HEK293 (cell line): ENCODE measurements around the gene MGA.

Source experiments
- CTCF ChIA-PET: fragments of 350-600 bp; formaldehyde crosslinking; extraction: SDS; loops from one replicate; lab custom pipeline; 2021; ENCODE audit warnings: antibody characterized with exemption; lab: Yijun Ruan, JAX
- POLR2A ChIA-PET: fragments of 300-600 bp; formaldehyde crosslinking; extraction: SDS; loops from one replicate; lab custom pipeline; 2020; ENCODE audit warnings: antibody characterized with exemption, inconsistent platforms; lab: Yijun Ruan, JAX
- H3K27ac ChIP-seq: fragments of 200-500 bp; sonication (Bioruptor generic); 2 replicates; pipeline ENCODE4 v1.5.1; 2014; ENCODE audit warnings: low read depth, low read length, control low read depth, inconsistent platforms; ENCODE audit errors: extremely low read depth
- H3K36me3 ChIP-seq, 2 experiments: fragments of 200-500 bp in 1 of 2; sonication (Bioruptor generic) in 1 of 2; 1 replicate in 1 of 2; 2 replicates in 1 of 2; pipeline ENCODE4 v1.5.1; 2014 to 2017; ENCODE audit warnings: inconsistent platforms in 2 of 2, low read length in 2 of 2; ENCODE audit not compliant: control insufficient read depth in 2 of 2, insufficient read depth in 1 of 2
- H3K4me1 ChIP-seq: fragments of 200-500 bp; sonication (Bioruptor generic); 2 replicates; pipeline ENCODE4 v1.5.1; 2014; ENCODE audit warnings: mild to moderate bottlenecking, low read length, inconsistent platforms; ENCODE audit not compliant: control insufficient read depth, insufficient read depth
- H3K4me3 ChIP-seq: 2 replicates; pipeline ENCODE4 v1.5.1; 2011; ENCODE audit warnings: low read depth, mild to moderate bottlenecking, control low read depth, low read length, moderate library complexity
- H3K9me3 ChIP-seq: fragments of 200-500 bp; sonication (Bioruptor generic); 2 replicates; pipeline ENCODE4 v1.5.1; 2014; ENCODE audit warnings: low read depth, low read length, inconsistent platforms; ENCODE audit not compliant: control insufficient read depth, insufficient read depth
- FEZF1 ChIP-seq: fragments of 450-650 bp; formaldehyde crosslinking; IDR thresholded peaks from 2 replicates; pipeline ENCODE4 v1.5.1; 2016; ENCODE audit warnings: missing biosample characterization, missing genetic modification characterization
- GFI1B ChIP-seq: fragments of 450-650 bp; formaldehyde crosslinking; IDR thresholded peaks from 2 replicates; pipeline ENCODE4 v1.5.1; 2016; ENCODE audit warnings: missing biosample characterization, missing genetic modification characterization
- HOXD13 ChIP-seq: sonication (generic); formaldehyde crosslinking; IDR thresholded peaks from 2 replicates; pipeline ENCODE4 v1.8.0; 2022; ENCODE audit warnings: missing genetic modification reagents, borderline replicate concordance
- IKZF3 ChIP-seq: fragments of 450-650 bp; IDR thresholded peaks from 2 replicates; pipeline ENCODE4 v1.5.0; 2018; ENCODE audit warnings: missing biosample characterization, mild to moderate bottlenecking, missing genetic modification characterization, moderate library complexity
- MYNN ChIP-seq: fragments of 450-650 bp; formaldehyde crosslinking; IDR thresholded peaks from 2 replicates; pipeline ENCODE4 v1.5.1; 2016; ENCODE audit warnings: missing biosample characterization, missing genetic modification characterization, borderline replicate concordance
- SCRT2 ChIP-seq: fragments of 450-650 bp; formaldehyde crosslinking; IDR thresholded peaks from 2 replicates; pipeline ENCODE4 v1.5.1; 2016; ENCODE audit warnings: missing biosample characterization, missing genetic modification characterization
- ZFP3 ChIP-seq: fragments of 450-650 bp; formaldehyde crosslinking; IDR thresholded peaks from 2 replicates; pipeline ENCODE4 v1.5.1; 2016; ENCODE audit warnings: low read depth, missing biosample characterization, missing genetic modification characterization
- ZFP69B ChIP-seq: fragments of 450-650 bp; formaldehyde crosslinking; IDR thresholded peaks from 2 replicates; pipeline ENCODE4 v1.5.1; 2016; ENCODE audit warnings: missing biosample characterization, missing genetic modification characterization
- ZNF133 ChIP-seq: fragments of 450-650 bp; formaldehyde crosslinking; IDR thresholded peaks from 2 replicates; pipeline ENCODE4 v1.5.1; 2016; ENCODE audit warnings: missing biosample characterization, missing genetic modification characterization
- ZNF221 ChIP-seq: fragments of 450-650 bp; formaldehyde crosslinking; IDR thresholded peaks from 2 replicates; pipeline ENCODE4 v1.5.1; 2017; ENCODE audit warnings: missing biosample characterization, missing genetic modification characterization, borderline replicate concordance
- ZNF23 ChIP-seq: fragments of 450-650 bp; formaldehyde crosslinking; IDR thresholded peaks from 2 replicates; pipeline ENCODE4 v1.5.1; 2016; ENCODE audit warnings: missing biosample characterization, missing genetic modification characterization, borderline replicate concordance
- ZNF341 ChIP-seq: fragments of 450-650 bp; formaldehyde crosslinking; IDR thresholded peaks from 2 replicates; pipeline ENCODE4; 2016; ENCODE audit warnings: low read depth, missing biosample characterization, missing genetic modification characterization
- ZNF433 ChIP-seq: fragments of 450-650 bp; formaldehyde crosslinking; IDR thresholded peaks from 2 replicates; pipeline ENCODE4 v1.5.1; 2016; ENCODE audit warnings: missing biosample characterization, missing genetic modification characterization, low read depth
- ZNF555 ChIP-seq: fragments of 450-650 bp; formaldehyde crosslinking; conservative IDR thresholded peaks from 2 replicates; pipeline ENCODE4 v1.5.1; 2017; ENCODE audit warnings: missing biosample characterization, mild to moderate bottlenecking, missing genetic modification characterization, inconsistent platforms
- ZNF571 ChIP-seq: fragments of 450-650 bp; formaldehyde crosslinking; IDR thresholded peaks from 2 replicates; pipeline ENCODE4 v1.5.0; 2017; ENCODE audit warnings: missing biosample characterization, missing genetic modification characterization
- ZNF600 ChIP-seq: fragments of 450-650 bp; formaldehyde crosslinking; IDR thresholded peaks from 2 replicates; pipeline ENCODE4 v1.5.1; 2016; ENCODE audit warnings: missing biosample characterization, missing genetic modification characterization
- ZNF747 ChIP-seq: fragments of 450-650 bp; formaldehyde crosslinking; IDR thresholded peaks from 2 replicates; pipeline ENCODE4 v1.5.1; 2016; ENCODE audit warnings: missing biosample characterization, missing genetic modification characterization
- TF ChIP-seq, protein P1 (sequence below): fragments of 450-650 bp; formaldehyde crosslinking; IDR thresholded peaks from 2 replicates; pipeline ENCODE4 v1.5.1; 2016; ENCODE audit warnings: missing biosample characterization, missing genetic modification characterization
- TF ChIP-seq, protein P2 (sequence below): fragments of 450-650 bp; formaldehyde crosslinking; IDR thresholded peaks from 2 replicates; pipeline ENCODE4 v1.5.0; 2017; ENCODE audit warnings: missing biosample characterization, missing genetic modification characterization, borderline replicate concordance
- TF ChIP-seq, protein P3 (sequence below): fragments of 450-650 bp; IDR thresholded peaks from 2 replicates; pipeline ENCODE4 v1.5.1; 2018; ENCODE audit warnings: missing biosample characterization, mild to moderate bottlenecking, missing genetic modification characterization
- TF ChIP-seq, protein P4 (sequence below): fragments of 450-650 bp; formaldehyde crosslinking; IDR thresholded peaks from 2 replicates; pipeline ENCODE4 v1.5.1; 2016; ENCODE audit warnings: missing biosample characterization, missing genetic modification characterization
- TF ChIP-seq, protein P5 (sequence below): fragments of 450-650 bp; formaldehyde crosslinking; IDR thresholded peaks from 2 replicates; pipeline ENCODE4 v1.5.1; 2016; ENCODE audit warnings: missing biosample characterization, missing genetic modification characterization

MGA gene

DNA sequence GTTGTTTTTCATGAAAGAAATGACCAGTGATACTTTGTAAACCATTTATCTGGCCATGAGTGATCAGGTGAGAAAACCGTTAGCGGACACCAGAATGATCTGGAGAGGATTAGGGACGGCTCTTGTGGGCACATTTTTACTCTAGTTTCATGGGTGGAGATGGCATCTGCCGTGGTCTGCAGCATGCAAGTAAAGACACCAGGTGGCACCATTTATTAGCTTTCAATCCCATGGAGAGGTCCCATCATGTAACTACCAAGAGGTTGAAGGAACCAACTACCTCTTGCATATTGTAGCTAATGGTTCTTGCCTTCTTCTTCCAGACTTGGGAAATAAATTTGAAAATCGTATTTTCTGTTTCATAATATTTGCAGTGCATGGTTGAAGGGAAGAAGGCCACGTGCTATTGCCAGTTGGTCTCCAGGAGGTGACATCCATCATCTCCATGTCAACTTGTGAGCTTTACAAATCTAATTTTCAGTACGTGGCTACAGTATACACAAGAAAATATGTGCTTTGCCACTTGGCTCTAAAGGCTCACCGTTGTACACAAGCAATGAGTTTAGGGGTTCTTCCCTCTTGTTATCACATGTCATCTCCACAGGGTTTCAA is 112.6 kb downstream of the MGA start (continued):
- no peak for TF ChIP-seq FEZF1 (tag by site-specific recombination)
- TF ChIP-seq ZNF747: no peak
- TF ChIP-seq ZNF133: no peak
- TF ChIP-seq, protein P1, sequence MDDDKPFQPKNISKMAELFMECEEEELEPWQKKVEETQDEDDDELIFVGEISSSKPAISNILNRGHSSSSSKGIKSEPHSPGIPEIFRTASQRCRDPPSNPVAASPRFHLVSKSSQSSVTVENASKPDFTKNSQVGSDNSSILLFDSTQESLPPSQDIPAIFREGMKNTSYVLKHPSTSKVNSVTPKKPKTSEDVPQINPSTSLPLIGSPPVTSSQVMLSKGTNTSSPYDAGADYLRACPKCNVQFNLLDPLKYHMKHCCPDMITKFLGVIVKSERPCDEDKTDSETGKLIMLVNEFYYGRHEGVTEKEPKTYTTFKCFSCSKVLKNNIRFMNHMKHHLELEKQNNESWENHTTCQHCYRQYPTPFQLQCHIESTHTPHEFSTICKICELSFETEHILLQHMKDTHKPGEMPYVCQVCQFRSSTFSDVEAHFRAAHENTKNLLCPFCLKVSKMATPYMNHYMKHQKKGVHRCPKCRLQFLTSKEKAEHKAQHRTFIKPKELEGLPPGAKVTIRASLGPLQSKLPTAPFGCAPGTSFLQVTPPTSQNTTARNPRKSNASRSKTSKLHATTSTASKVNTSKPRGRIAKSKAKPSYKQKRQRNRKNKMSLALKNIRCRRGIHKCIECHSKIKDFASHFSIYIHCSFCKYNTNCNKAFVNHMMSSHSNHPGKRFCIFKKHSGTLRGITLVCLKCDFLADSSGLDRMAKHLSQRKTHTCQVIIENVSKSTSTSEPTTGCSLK (tag by site-specific recombination): no peak
- no peak for TF ChIP-seq ZNF600 (tag by site-specific recombination)
- TF ChIP-seq ZFP69B (tag by site-specific recombination): no peak
- TF ChIP-seq, protein P2, sequence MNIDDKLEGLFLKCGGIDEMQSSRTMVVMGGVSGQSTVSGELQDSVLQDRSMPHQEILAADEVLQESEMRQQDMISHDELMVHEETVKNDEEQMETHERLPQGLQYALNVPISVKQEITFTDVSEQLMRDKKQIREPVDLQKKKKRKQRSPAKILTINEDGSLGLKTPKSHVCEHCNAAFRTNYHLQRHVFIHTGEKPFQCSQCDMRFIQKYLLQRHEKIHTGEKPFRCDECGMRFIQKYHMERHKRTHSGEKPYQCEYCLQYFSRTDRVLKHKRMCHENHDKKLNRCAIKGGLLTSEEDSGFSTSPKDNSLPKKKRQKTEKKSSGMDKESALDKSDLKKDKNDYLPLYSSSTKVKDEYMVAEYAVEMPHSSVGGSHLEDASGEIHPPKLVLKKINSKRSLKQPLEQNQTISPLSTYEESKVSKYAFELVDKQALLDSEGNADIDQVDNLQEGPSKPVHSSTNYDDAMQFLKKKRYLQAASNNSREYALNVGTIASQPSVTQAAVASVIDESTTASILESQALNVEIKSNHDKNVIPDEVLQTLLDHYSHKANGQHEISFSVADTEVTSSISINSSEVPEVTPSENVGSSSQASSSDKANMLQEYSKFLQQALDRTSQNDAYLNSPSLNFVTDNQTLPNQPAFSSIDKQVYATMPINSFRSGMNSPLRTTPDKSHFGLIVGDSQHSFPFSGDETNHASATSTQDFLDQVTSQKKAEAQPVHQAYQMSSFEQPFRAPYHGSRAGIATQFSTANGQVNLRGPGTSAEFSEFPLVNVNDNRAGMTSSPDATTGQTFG (tag by site-specific recombination): no peak

DNA sequence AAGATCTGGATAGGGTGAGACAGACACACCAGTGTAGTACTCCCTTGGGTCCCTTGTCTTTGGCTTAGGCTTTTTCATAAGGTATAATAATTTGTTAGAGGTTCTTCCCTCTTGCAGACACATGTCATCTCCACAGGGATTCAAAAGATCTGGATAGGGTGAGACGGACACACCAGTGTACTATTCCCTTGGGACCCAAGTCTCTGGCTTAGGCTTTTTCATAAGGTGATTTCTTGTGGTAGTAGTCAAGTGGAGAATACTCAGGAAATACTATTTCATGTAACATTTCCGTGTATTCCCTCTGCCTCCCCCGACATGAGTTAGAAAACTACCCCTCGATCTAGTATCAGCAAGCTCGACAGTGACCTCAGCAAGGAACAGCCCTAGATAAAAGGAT is 113.1 kb downstream of the MGA start:
- H3K36me3 ChIP-seq: peaks cover 0 to 3% of the 10 kb centered on the region in 2 experiments; a peak in 1 of 3 replicates
- H3K9me3 ChIP-seq: no peaks in the 10 kb centered on the region
- ChIA-PET POLR2A (interaction anchor here (0.6 to 1.6 kb wide), 7 partner anchors 11 to 199 kb away, joined by 3 to 8 read pairs (median 4); partner anchors contain the start of gene EHD4), CTCF (interaction anchor here (0.6 to 7.2 kb wide), 20 partner anchors 11 to 215 kb away, joined by 3 to 100 read pairs (median 4); no protein-coding TSS in a partner anchor)
- H3K4me3 ChIP-seq: no peak overlapping the region
- peaks cover 3% of the 10 kb centered on the region; the same call in 1 of the 2 replicates for H3K4me1 ChIP-seq
- H3K27ac ChIP-seq: peak overlapping the region; percentile 56; the same call in 1 of the 2 replicates
- TF ChIP-seq ZNF341 (no peak), ZNF221 (tag by site-specific recombination) (no peak), ZNF571 (tag by site-specific recombination) (no peak), MYNN (no peak), ZNF433 (tag by site-specific recombination) (no peak), ZNF747 (no peak), ZFP3 (tag by site-specific recombination) (no peak), ZNF23 (no peak), HOXD13 (CRISPR knock-in tag) (no peak), ZNF555 (tag by site-specific recombination) (no peak)
- TF ChIP-seq, protein P3, sequence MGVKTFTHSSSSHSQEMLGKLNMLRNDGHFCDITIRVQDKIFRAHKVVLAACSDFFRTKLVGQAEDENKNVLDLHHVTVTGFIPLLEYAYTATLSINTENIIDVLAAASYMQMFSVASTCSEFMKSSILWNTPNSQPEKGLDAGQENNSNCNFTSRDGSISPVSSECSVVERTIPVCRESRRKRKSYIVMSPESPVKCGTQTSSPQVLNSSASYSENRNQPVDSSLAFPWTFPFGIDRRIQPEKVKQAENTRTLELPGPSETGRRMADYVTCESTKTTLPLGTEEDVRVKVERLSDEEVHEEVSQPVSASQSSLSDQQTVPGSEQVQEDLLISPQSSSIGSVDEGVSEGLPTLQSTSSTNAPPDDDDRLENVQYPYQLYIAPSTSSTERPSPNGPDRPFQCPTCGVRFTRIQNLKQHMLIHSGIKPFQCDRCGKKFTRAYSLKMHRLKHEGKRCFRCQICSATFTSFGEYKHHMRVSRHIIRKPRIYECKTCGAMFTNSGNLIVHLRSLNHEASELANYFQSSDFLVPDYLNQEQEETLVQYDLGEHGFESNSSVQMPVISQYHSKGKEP: no peak

DNA sequence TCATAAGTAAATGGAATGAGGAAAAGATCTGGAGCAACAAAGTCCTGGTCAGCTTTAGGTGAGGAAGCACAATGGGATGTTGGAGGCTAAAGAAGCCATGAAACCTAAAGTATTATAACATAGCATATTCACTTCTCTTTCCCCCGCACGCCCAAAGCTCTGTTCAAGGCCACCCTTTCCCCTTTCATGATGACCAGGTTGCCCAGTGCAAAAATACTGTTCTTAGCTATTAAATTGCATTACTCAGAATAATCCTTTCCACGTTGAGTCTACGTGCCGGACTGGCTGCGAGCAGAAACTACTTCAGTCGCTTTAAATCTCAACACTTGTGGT is 113.5 kb downstream of the MGA start:
- peaks cover 0 to 3% of the 10 kb centered on the region in 2 experiments; a peak in 1 of 3 replicates for H3K36me3 ChIP-seq
- H3K4me1 ChIP-seq: peaks cover 3% of the 10 kb centered on the region; the same call in 1 of the 2 replicates
- POLR2A ChIA-PET: interaction anchor here (0.6 to 1.6 kb wide), 13 partner anchors 10 to 230 kb away, joined by 3 to 8 read pairs (median 4); partner anchors contain the start of genes EHD4 and RPAP1
- H3K9me3 ChIP-seq: no peaks in the 10 kb centered on the region
- peak overlapping the region; percentile 56 for H3K27ac ChIP-seq
- peak overlapping the region; percentile 69; the same call in 1 of the 2 replicates for H3K4me3 ChIP-seq
- TF ChIP-seq, protein P4, sequence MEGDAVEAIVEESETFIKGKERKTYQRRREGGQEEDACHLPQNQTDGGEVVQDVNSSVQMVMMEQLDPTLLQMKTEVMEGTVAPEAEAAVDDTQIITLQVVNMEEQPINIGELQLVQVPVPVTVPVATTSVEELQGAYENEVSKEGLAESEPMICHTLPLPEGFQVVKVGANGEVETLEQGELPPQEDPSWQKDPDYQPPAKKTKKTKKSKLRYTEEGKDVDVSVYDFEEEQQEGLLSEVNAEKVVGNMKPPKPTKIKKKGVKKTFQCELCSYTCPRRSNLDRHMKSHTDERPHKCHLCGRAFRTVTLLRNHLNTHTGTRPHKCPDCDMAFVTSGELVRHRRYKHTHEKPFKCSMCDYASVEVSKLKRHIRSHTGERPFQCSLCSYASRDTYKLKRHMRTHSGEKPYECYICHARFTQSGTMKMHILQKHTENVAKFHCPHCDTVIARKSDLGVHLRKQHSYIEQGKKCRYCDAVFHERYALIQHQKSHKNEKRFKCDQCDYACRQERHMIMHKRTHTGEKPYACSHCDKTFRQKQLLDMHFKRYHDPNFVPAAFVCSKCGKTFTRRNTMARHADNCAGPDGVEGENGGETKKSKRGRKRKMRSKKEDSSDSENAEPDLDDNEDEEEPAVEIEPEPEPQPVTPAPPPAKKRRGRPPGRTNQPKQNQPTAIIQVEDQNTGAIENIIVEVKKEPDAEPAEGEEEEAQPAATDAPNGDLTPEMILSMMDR: no peak
- TF ChIP-seq GFI1B (tag by site-specific recombination) (0 out of 2 replicates have a peak, but pooled peaks have one; percentile 49), SCRT2 (tag by site-specific recombination) (no peak), IKZF3 (tag by site-specific recombination) (no peak)
- TF ChIP-seq, protein P5, sequence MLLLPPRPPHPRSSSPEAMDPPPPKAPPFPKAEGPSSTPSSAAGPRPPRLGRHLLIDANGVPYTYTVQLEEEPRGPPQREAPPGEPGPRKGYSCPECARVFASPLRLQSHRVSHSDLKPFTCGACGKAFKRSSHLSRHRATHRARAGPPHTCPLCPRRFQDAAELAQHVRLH: no peak
- TF ChIP-seq, all 188 proteins: peak for 1
- CTCF ChIA-PET: interaction anchor here (0.6 to 7.2 kb wide), 16 partner anchors 11 to 216 kb away, joined by 3 to 100 read pairs (median 4); no protein-coding TSS in a partner anchor
